H9 (cell line): Measurements from ENCODE around the gene PARP16. TPM values are rescaled to one million over a fixed set of nuclear protein-coding genes. Genes with fewer than 3 reads are reported as not detected.

Experiments used
- DNase-seq: peaks from one replicate; pipeline ENCODE4 v3.0.0-alpha.2; 2017
- H2AFZ ChIP-seq: one replicate; pipeline ENCODE4 v1.6.1; 2013; ENCODE audit warnings: mild to moderate bottlenecking, low read length, control low read depth, moderate library complexity
- H2AK5ac ChIP-seq: 2 replicates; pipeline ENCODE4 v1.6.1; 2013; ENCODE audit warnings: low read length, control low read depth, mixed read lengths; ENCODE audit not compliant: insufficient read length
- H2BK120ac ChIP-seq: one replicate; pipeline ENCODE4 v1.6.1; 2013; ENCODE audit warnings: low read depth, mild to moderate bottlenecking, low read length, control low read depth, inconsistent platforms; ENCODE audit not compliant: poor library complexity, severe bottlenecking
- H2BK12ac ChIP-seq: 2 replicates; pipeline ENCODE4 v1.6.1; 2013; ENCODE audit warnings: low read length, control low read depth, mixed read lengths, low read depth; ENCODE audit not compliant: insufficient read length
- H2BK15ac ChIP-seq: 2 replicates; pipeline ENCODE4 v1.6.1; 2013; ENCODE audit warnings: low read depth, low read length, control low read depth
- H2BK20ac ChIP-seq: one replicate; pipeline ENCODE4 v1.6.1; 2013; ENCODE audit warnings: low read depth, mild to moderate bottlenecking, low read length, control low read depth, inconsistent platforms; ENCODE audit not compliant: poor library complexity, severe bottlenecking
- H2BK5ac ChIP-seq: 2 replicates; pipeline ENCODE4 v1.6.1; 2013; ENCODE audit warnings: low read length, control low read depth, mixed read lengths; ENCODE audit not compliant: insufficient read length
- H3K14ac ChIP-seq: 2 replicates; pipeline ENCODE4 v1.6.1; 2013; ENCODE audit warnings: low read length, control low read depth; ENCODE audit not compliant: insufficient read depth
- H3K18ac ChIP-seq: 2 replicates; pipeline ENCODE4 v1.6.1; 2013; ENCODE audit warnings: low read depth, mild to moderate bottlenecking, mixed read lengths, low read length, control low read depth; ENCODE audit not compliant: insufficient read length
- H3K23ac ChIP-seq: 2 replicates; pipeline ENCODE4 v1.6.1; 2013; ENCODE audit warnings: low read length, control low read depth, mixed read lengths, low read depth; ENCODE audit not compliant: insufficient read length
- H3K23me2 ChIP-seq: 2 replicates; pipeline ENCODE4 v1.6.1; 2013; ENCODE audit warnings: low read depth, mild to moderate bottlenecking, mixed read lengths, low read length, control low read depth; ENCODE audit not compliant: insufficient read length, poor library complexity, severe bottlenecking
- H3K27ac ChIP-seq: 2 replicates; pipeline ENCODE4 v1.5.1; 2013; ENCODE audit warnings: low read length, control low read depth, mixed read lengths, low read depth; ENCODE audit not compliant: insufficient read length
- H3K27me3 ChIP-seq: 2 replicates; pipeline ENCODE4 v1.6.1; 2013; ENCODE audit warnings: low read length, control low read depth, inconsistent platforms; ENCODE audit not compliant: insufficient read depth
- H3K4ac ChIP-seq: 2 replicates; pipeline ENCODE4 v1.6.1; 2013; ENCODE audit warnings: low read depth, mild to moderate bottlenecking, control low read depth, inconsistent platforms, low read length, moderate library complexity
- H3K4me1 ChIP-seq: 2 replicates; pipeline ENCODE4 v1.6.1; 2013; ENCODE audit warnings: low read length, control low read depth, inconsistent platforms; ENCODE audit not compliant: insufficient read depth
- H3K4me2 ChIP-seq: 2 replicates; pipeline ENCODE4 v1.6.1; 2013; ENCODE audit warnings: low read length, control low read depth, mixed read lengths; ENCODE audit not compliant: insufficient read length, insufficient read depth
- H3K56ac ChIP-seq: 2 replicates; pipeline ENCODE4 v1.6.1; 2013; ENCODE audit warnings: low read depth, mild to moderate bottlenecking, mixed read lengths, low read length, control low read depth; ENCODE audit not compliant: insufficient read length
- H3K79me1 ChIP-seq: 2 replicates; pipeline ENCODE4 v1.6.1; 2013; ENCODE audit warnings: low read depth, mild to moderate bottlenecking, moderate library complexity, low read length, control low read depth, inconsistent platforms; ENCODE audit not compliant: insufficient read depth, poor library complexity, severe bottlenecking
- H3K79me2 ChIP-seq: 2 replicates; pipeline ENCODE4 v1.6.1; 2013; ENCODE audit warnings: low read length, control low read depth, inconsistent platforms; ENCODE audit not compliant: insufficient read depth
- H3K9ac ChIP-seq: 2 replicates; pipeline ENCODE4 v1.6.1; 2013; ENCODE audit warnings: low read length, control low read depth, mixed read lengths; ENCODE audit not compliant: insufficient read length; ENCODE audit errors: extremely low read depth
- H3K9me3 ChIP-seq: one replicate; pipeline ENCODE4 v1.6.1; 2013; ENCODE audit warnings: low read depth, low read length, inconsistent platforms; ENCODE audit not compliant: control insufficient read depth
- H3T11ph ChIP-seq: one replicate; pipeline ENCODE4 v1.6.1; 2013; ENCODE audit warnings: mild to moderate bottlenecking, low read length, control low read depth, inconsistent platforms
- H4K20me1 ChIP-seq: one replicate; pipeline ENCODE4 v1.6.1; 2013; ENCODE audit not compliant: control insufficient read depth, insufficient read length, insufficient read depth
- H4K5ac ChIP-seq: 2 replicates; pipeline ENCODE4 v1.6.1; 2013; ENCODE audit warnings: low read depth, mild to moderate bottlenecking, mixed read lengths, low read length, control low read depth; ENCODE audit not compliant: insufficient read length
- H4K8ac ChIP-seq: replicated peaks from 2 replicates; pipeline ENCODE4 v1.6.1; 2013; ENCODE audit warnings: low read length, control low read depth, mixed read lengths, low read depth; ENCODE audit not compliant: insufficient read length
- H4K91ac ChIP-seq: 2 replicates; pipeline ENCODE4 v1.6.1; 2013; ENCODE audit warnings: low read depth, mild to moderate bottlenecking, moderate library complexity, mixed read lengths, low read length, control low read depth; ENCODE audit not compliant: insufficient read length
- H3K27ac Mint-ChIP-seq, 3 experiments: 2 replicates in 2 of 3; 3 replicates in 1 of 3; pipeline ENCODE4 v1.8.0; 2020 to 2021; ENCODE audit warnings: mixed read lengths in 3 of 3, mild to moderate bottlenecking in 1 of 3, moderate library complexity in 1 of 3
- H3K27me3 Mint-ChIP-seq: 2 replicates; pipeline ENCODE4 v1.8.0; 2021; ENCODE audit warnings: low read depth, mild to moderate bottlenecking, moderate library complexity, mixed read lengths
- H3K36me3 Mint-ChIP-seq, 3 experiments: 2 replicates in 2 of 3; 3 replicates in 1 of 3; pipeline ENCODE4 v1.8.0; 2020 to 2021; ENCODE audit warnings: low read depth in 3 of 3, mixed read lengths in 3 of 3; ENCODE audit not compliant: insufficient read depth in 1 of 3
- H3K4me1 Mint-ChIP-seq, 2 experiments: 2 replicates each; pipeline ENCODE4 v1.8.0; 2020; ENCODE audit warnings: mixed read lengths in 2 of 2
- H3K4me3 Mint-ChIP-seq, 2 experiments: 2 replicates in 1 of 2; 3 replicates in 1 of 2; pipeline ENCODE4 v1.8.0; 2020 to 2021; ENCODE audit warnings: mild to moderate bottlenecking in 2 of 2, mixed read lengths in 2 of 2, moderate library complexity in 1 of 2
- H3K9me3 Mint-ChIP-seq, 2 experiments: 2 replicates in 1 of 2; 3 replicates in 1 of 2; pipeline ENCODE4 v1.8.0; 2020; ENCODE audit warnings: mild to moderate bottlenecking in 2 of 2, mixed read lengths in 2 of 2, moderate library complexity in 1 of 2
- CTCF ChIP-seq: fragments of 200-600 bp; sonication (generic); conservative IDR thresholded peaks from 3 replicates; pipeline ENCODE4 v1.8.0; 2021; ENCODE audit warnings: antibody characterized with exemption, mild to moderate bottlenecking
- WGBS: extraction: QIAGEN DNeasy Blood & Tissue Kit; methylation state at CpG from one replicate; pipeline ENCODE4 v1.1.7; 2013; ENCODE audit warnings: missing lambda C conversion rate, low lambda C conversion rate, mixed read lengths; ENCODE audit not compliant: insufficient read length; ENCODE audit errors: extremely low coverage; 5-methylcytosine and 5-hydroxymethylcytosine counted together
- total RNA-seq: library from RNA; stranded (reverse); gene quantifications from 2 replicates; pipeline ENCODE4 v1.2.1, GENCODE V29; 2021

Gene PARP16
- total RNA-seq, 1 experiment from 2014 or later: 3.9 TPM

- H3K9me3 Mint-ChIP-seq: no peaks in the 10 kb centered on the region
- no peak overlapping the region for H3K18ac ChIP-seq
- TF ChIP-seq CTCF: no peak
- H3K4me1 ChIP-seq: no peaks in the 10 kb centered on the region
- H4K20me1 ChIP-seq: no peaks in the 10 kb centered on the region
- H3K4me2 ChIP-seq: no peak overlapping the region
- DNase-seq: no peak
- no peaks in the 10 kb centered on the region for H3K79me2 ChIP-seq
- no peaks in the 10 kb centered on the region for H3K9me3 ChIP-seq
- H2BK5ac ChIP-seq: no peak overlapping the region
- H4K5ac ChIP-seq: no peak overlapping the region
- no peak overlapping the region for H3K4me3 Mint-ChIP-seq
- no peak overlapping the region for H2BK120ac ChIP-seq
- H4K8ac ChIP-seq: no peak overlapping the region
- H2AFZ ChIP-seq: no peak overlapping the region
- H3T11ph ChIP-seq: no peak overlapping the region
- H2BK20ac ChIP-seq: no peak overlapping the region
- H3K36me3 Mint-ChIP-seq: peaks cover 0 to 11% (median 8%) of the 10 kb centered on the region in 3 experiments; a peak in 5 of 7 replicates
- no peak overlapping the region for H2BK15ac ChIP-seq
- H3K23ac ChIP-seq: no peak overlapping the region
- no peaks in the 10 kb centered on the region for H3K27me3 Mint-ChIP-seq
- H3K4me1 Mint-ChIP-seq: peaks cover 16 to 19% of the 10 kb centered on the region in 2 experiments
- no CpG with 5 or more reads among the region's 7 CpGs for WGBS
- no peak overlapping the region for H4K91ac ChIP-seq
- no peaks in the 10 kb centered on the region for H3K23me2 ChIP-seq
- H3K79me1 ChIP-seq: no peaks in the 10 kb centered on the region
- H3K14ac ChIP-seq: no peak overlapping the region
- H2BK12ac ChIP-seq: no peak overlapping the region
- no peak overlapping the region for H2AK5ac ChIP-seq
- no peak overlapping the region for H3K27ac ChIP-seq
- H3K4ac ChIP-seq: no peak overlapping the region
- no peaks in the 10 kb centered on the region for H3K27me3 ChIP-seq
- H3K27ac Mint-ChIP-seq: no peak overlapping the region; a peak in 1 of 7 replicates
- H3K9ac ChIP-seq: no peak overlapping the region
- no peak overlapping the region for H3K56ac ChIP-seq
Observed at GRCh38 chr15:65255486-65256140, 31.1 kb downstream of the PARP16 start.
